Chondrocyte (in vitro differentiated cells): ENCODE results near the gene SLC2A13. TPM values are rescaled to one million over a fixed set of nuclear protein-coding genes. Genes with fewer than 3 reads are reported as not detected.

Source experiments
- DNase-seq: peaks from one replicate; pipeline ENCODE4 v3.0.0; 2021; ENCODE audit warnings: mixed read lengths, low spot score
- H3K27ac Mint-ChIP-seq: one replicate; pipeline ENCODE4 v1.8.0; 2021; ENCODE audit warnings: mild to moderate bottlenecking, moderate library complexity, mixed read lengths; ENCODE audit not compliant: unreplicated experiment
- H3K27me3 Mint-ChIP-seq: 2 replicates; pipeline ENCODE4 v1.8.0; 2021; ENCODE audit warnings: low read depth, mixed read lengths
- H3K36me3 Mint-ChIP-seq: 2 replicates; pipeline ENCODE4 v1.8.0; 2021; ENCODE audit warnings: low read depth, mixed read lengths
- H3K4me1 Mint-ChIP-seq: 2 replicates; pipeline ENCODE4 v1.8.0; 2021; ENCODE audit warnings: low read depth, mild to moderate bottlenecking, mixed read lengths
- H3K4me3 Mint-ChIP-seq: one replicate; pipeline ENCODE4 v1.8.0; 2021; ENCODE audit warnings: mild to moderate bottlenecking, moderate library complexity, mixed read lengths; ENCODE audit not compliant: unreplicated experiment
- H3K9me3 Mint-ChIP-seq: 2 replicates; pipeline ENCODE4 v1.8.0; 2021; ENCODE audit warnings: low read depth, mixed read lengths
- total RNA-seq: library from RNA; stranded (reverse); gene quantifications from 3 replicates; pipeline ENCODE4 v1.2.1, GENCODE V29; 2021
- TF ChIP-seq, protein P1 (sequence below): fragments of 200-600 bp; sonication (generic); IDR thresholded peaks from 2 replicates; pipeline ENCODE4 v1.5.0; 2021; ENCODE audit warnings: antibody characterized with exemption, mild to moderate bottlenecking, moderate library complexity

SLC2A13 gene
- total RNA-seq, 1 donor from 2014 or later: 14.4 TPM

DNA sequence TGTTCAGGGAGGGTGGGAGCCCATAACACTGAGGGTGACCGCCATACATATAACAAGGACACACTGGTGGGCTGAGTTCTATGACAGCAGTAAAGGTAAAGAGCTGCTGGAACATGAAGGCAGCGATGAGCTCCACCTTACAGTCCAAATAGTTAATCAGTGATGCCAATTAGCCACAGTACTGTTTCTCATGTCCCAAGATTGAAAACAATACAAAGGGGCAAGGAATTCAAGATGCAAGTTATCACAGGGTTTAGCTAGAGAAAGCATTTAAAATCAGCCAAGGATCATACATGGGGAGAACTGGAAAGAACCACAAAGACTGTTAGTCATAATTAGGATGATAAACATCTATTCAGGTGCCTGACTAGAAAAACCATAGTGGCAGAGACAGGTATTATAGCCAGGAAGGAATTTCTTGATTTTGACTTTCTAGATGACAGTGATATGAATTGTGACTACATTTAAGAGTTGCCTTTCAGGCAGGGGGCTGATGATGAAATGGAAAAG lies 221.2 kb downstream of the SLC2A13 start:
- no peaks in the 10 kb centered on the region for H3K27me3 Mint-ChIP-seq
- no peak for DNase-seq
- H3K27ac Mint-ChIP-seq: no peak overlapping the region
- H3K4me3 Mint-ChIP-seq: no peak overlapping the region
- H3K36me3 Mint-ChIP-seq: no peaks in the 10 kb centered on the region
- H3K9me3 Mint-ChIP-seq: peaks cover 2% of the 10 kb centered on the region
- TF ChIP-seq, protein P1, sequence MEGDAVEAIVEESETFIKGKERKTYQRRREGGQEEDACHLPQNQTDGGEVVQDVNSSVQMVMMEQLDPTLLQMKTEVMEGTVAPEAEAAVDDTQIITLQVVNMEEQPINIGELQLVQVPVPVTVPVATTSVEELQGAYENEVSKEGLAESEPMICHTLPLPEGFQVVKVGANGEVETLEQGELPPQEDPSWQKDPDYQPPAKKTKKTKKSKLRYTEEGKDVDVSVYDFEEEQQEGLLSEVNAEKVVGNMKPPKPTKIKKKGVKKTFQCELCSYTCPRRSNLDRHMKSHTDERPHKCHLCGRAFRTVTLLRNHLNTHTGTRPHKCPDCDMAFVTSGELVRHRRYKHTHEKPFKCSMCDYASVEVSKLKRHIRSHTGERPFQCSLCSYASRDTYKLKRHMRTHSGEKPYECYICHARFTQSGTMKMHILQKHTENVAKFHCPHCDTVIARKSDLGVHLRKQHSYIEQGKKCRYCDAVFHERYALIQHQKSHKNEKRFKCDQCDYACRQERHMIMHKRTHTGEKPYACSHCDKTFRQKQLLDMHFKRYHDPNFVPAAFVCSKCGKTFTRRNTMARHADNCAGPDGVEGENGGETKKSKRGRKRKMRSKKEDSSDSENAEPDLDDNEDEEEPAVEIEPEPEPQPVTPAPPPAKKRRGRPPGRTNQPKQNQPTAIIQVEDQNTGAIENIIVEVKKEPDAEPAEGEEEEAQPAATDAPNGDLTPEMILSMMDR: no peak
- H3K4me1 Mint-ChIP-seq: peaks cover 7% of the 10 kb centered on the region

DNA sequence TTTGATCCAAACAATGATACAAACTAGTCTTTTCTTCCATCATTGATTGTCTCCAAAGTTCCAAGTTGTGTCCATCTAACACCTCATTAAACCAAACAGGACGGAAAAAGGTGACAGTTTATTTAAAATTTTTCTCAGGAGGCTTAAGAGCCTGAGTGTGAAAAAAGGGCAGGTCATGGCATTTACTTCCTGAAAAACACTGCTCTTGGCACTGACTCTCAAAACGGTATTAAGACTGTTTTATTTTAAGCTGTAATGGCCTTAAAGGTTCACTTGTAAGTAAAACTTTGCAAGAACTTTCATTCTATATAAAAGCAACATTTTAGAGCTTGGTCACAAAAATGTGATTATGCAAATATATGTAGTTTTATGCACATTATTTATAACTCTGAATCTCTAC lies 222.5 kb downstream of the SLC2A13 start:
- TF ChIP-seq, protein P1: no peak
- H3K4me1 Mint-ChIP-seq: peaks cover 7% of the 10 kb centered on the region
- no peak for DNase-seq
- no peaks in the 10 kb centered on the region for H3K27me3 Mint-ChIP-seq
- no peaks in the 10 kb centered on the region for H3K36me3 Mint-ChIP-seq
- H3K27ac Mint-ChIP-seq: no peak overlapping the region
- peaks cover 5% of the 10 kb centered on the region for H3K9me3 Mint-ChIP-seq
- H3K4me3 Mint-ChIP-seq: no peak overlapping the region

DNA sequence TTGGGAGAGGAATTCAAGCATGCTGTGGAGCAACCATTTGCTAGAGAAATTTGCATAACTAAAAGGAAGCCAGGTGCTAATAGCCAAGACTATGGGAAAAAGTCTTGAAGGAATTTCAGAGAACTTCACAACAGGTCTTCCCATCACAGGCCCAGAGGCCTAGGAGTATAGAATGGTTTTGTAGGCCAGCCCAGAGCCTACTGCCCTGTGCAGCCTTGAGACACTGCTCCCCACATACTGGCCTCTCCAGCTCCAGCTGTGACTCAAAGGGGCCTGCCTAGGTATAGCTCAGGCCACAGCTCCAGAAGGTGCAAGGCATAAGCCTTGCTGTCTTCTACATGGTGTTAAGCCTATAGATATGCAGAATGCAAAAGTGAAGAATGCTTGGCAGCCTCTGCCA lies 227.1 kb downstream of the SLC2A13 start:
- Mint-ChIP-seq H3K4me3 (no peak overlapping the region), H3K27me3 (no peaks in the 10 kb centered on the region), H3K36me3 (no peaks in the 10 kb centered on the region), H3K9me3 (peaks cover 10% of the 10 kb centered on the region), H3K4me1 (peaks cover 7% of the 10 kb centered on the region), H3K27ac (no peak overlapping the region)
- DNase-seq: no peak
- TF ChIP-seq, protein P1: no peak

DNA sequence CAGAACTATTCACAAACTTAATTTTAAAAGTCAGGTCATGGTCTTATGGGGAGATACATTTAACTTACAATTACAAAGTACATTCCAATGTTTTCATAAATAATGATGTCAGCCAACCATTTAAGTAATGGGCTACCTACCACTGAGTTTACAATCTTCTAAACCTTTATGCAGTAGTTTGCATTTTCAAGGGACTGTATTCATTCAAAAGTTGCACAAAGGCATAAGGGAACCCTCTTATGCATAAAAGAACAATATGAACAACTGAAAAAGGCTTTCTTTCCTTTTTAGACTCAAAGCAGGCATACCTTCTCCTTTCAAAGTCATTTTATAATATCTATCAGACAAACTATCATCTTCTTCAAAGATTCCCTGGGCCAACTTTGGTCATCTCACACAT lies 230.2 kb downstream of the SLC2A13 start:
- Mint-ChIP-seq H3K36me3 (no peaks in the 10 kb centered on the region), H3K4me1 (peaks cover 8% of the 10 kb centered on the region)

DNA sequence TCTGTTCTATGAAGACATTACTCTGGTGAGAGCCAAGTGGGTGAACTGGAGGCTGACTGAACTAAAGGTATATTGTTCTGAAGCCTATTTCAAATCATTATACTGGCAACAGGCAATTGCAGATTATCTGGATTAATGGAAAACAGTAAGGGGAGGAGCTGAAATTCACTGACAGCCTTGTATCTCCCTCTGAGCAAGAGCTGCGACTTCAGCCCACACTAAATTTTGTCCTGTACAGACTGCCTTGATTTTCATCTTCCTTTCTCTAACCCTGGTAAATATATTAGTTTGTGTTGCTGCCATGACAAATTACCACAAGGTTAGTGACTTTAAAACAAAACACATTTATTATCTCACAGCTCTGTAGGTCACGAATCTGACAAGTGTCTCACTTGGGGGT lies 231.1 kb downstream of the SLC2A13 start:
- H3K9me3 Mint-ChIP-seq: peaks cover 8% of the 10 kb centered on the region
- DNase-seq: no peak
- H3K36me3 Mint-ChIP-seq: no peaks in the 10 kb centered on the region
- H3K4me3 Mint-ChIP-seq: no peak overlapping the region
- H3K27ac Mint-ChIP-seq: no peak overlapping the region
- TF ChIP-seq, protein P1: no peak
- H3K4me1 Mint-ChIP-seq: peaks cover 8% of the 10 kb centered on the region
- no peaks in the 10 kb centered on the region for H3K27me3 Mint-ChIP-seq

More for the DNA sequence above, 230.2 kb downstream of the SLC2A13 start:
- TF ChIP-seq, protein P1: no peak
- Mint-ChIP-seq H3K4me3 (no peak overlapping the region), H3K27ac (no peak overlapping the region), H3K27me3 (no peaks in the 10 kb centered on the region), H3K9me3 (peaks cover 10% of the 10 kb centered on the region)
- DNase-seq: no peak
